SW 1271 (cell line): ENCODE results near the gene CGB7.

Source experiments
- DNase-seq, 2 experiments: peaks; one replicate each; lab custom pipeline; 2025; lab: John Stamatoyannopoulos, UW

Gene CGB7

DNA sequence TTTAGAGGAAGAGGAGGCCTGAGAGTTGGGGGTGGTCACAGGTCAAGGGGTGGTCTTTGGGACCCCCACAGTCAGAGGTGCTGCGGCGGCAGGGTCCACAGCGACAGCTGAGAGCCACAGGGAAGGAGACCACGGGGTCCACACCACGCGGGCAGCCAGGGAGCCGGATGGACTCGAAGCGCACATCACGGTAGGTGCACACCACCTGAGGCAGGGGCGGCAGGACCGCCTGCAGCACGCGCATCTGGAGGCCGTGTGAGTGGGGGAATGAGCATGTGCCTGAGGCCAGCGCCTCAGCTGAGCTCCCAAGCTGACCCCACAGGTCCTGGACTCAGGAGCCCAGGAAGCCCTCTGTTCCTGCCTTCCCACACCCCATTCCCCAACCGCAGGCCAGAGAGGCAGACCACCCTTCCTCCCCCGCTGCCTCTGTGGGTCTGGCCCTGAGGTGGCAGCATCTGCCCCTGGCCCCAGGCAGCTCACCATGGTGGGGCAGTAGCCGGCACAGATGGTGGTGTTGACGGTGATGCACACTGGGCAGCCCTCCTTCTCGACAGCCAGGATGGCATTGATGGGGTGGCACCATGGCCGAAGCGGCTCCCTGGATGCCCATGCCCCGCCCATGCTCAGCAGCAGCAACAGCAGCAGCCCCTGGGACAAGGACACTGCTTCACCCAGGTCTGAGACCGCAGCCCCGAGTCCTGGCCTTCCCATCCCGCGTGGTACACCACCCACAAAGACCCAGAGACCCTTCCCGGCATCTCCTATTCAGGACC is 41.3 kb downstream of the CGB7 start:
- DNase-seq: no peak

DNA sequence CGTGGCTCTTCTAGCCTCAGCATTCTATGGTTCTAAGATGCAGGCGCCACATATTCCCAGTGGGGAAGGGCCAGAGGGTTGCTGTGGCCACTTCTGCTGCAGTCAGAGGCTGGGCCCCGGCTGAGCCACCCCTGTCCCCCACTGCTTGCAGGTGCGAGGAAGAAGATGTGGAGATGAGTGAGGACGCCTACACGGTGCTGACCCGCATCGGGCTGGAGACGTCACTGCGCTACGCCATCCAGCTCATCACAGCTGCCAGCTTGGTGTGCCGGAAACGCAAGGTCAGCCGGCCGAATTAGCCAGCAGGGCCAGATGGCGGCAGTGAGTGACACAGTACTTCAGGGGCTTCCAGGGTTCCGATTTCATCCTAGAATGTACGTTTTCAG is 42.7 kb downstream of the CGB7 start:
- no peak for DNase-seq

DNA sequence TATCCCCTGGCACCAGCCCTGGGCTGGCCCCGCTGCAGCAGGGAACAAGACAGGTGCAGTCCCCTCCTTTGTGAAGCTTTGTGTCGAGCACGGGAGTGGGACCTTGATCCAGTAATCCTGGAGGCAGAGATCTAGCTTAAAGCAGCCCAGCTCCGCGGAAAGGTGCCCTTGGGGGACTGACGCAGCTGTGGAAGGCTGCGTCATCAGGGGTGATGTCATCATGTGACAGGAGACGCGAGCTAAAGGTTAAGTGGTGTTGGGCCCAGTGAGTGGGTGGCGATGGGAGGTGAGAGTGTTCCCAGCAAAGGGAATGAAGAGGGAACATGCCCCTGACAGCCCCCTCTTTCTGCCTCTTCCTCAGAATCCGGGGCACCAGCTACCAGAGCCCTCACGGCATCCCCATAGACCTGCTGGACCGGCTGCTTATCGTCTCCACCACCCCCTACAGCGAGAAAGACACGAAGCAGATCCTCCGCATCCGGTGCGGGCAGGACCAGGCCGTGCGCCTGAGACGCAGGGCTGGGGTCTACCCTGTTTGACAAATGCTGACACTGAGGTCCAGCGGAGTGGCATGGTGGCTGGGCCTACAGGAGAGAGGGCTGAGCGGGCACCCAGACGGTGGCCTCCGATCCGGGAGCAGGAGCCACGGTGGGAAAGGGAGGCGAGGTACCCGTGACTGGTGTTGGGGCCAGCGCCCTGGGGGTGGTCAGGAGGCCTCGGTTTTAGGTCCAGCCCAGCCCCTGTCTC is 43.3 kb downstream of the CGB7 start:
- no peak for DNase-seq

DNA sequence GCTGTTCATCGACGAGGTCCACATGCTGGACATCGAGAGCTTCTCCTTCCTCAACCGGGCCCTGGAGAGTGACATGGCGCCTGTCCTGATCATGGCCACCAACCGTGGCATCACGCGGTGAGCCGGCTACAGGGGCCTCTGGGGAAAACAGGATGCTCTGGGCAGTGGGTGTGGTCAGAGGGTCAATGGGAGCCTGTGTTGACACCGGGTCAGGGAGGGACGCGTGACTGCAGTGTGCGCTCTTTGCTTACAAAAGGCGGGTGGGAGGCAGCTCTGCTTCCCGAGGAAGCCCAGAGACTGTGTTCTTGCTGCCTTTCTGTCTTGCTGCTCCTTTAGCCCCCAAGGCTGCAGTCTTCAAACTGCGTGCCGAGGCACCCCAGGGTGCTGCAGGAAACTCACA is 46.4 kb downstream of the CGB7 start:
- no peak for DNase-seq

DNA sequence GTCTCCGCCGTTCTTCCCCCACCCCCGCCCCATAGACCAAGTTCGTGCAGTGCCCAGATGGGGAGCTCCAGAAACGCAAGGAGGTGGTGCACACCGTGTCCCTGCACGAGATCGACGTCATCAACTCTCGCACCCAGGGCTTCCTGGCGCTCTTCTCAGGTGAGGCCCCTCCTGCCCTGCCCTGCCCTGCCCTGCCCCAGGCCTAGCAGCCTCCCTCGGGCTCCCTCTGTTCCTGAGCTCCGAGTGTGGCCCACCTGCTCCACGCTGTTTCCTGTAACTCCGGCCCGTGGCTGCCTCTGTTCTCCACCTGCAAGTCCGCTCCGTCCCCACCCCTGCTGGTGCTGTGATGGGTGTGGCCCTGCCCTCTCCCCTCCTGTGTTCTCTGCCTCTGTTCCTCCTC is 47.1 kb downstream of the CGB7 start:
- DNase-seq: no peak

DNA sequence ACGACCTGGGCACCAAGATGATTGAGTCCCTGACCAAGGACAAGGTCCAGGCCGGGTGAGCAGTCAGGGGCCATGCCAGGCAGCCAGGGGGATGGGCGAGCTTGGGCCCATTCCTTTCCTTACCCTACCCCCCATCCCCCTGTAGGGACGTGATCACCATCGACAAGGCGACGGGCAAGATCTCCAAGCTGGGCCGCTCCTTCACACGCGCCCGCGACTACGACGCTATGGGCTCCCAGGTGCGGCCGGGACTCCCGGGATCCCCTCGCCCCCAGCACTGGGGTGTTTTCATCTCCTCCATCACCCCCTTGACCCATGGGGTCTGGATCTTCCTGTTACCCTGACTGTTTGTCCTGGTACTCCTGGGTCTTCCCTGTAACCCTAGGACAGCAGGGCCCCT is 47.7 kb downstream of the CGB7 start:
- no peak for DNase-seq

DNA sequence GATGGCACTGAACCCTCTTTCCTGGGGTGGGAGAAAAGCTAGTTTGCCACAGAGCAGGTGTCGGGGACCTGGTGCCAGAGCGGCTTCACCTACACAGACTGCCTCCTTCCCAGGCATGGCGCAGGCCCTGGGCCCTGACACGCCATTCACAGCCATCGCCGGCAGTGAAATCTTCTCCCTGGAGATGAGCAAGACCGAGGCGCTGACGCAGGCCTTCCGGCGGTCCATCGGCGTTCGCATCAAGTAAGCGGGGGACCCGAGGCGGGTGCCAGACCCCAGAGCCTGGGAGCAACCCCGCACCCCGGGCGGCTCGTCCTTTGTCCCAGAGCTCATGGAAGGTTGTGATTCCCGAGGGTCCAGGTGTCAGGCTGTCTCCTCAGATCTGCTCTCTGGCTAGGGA is 50.6 kb downstream of the CGB7 start:
- no peak for DNase-seq

DNA sequence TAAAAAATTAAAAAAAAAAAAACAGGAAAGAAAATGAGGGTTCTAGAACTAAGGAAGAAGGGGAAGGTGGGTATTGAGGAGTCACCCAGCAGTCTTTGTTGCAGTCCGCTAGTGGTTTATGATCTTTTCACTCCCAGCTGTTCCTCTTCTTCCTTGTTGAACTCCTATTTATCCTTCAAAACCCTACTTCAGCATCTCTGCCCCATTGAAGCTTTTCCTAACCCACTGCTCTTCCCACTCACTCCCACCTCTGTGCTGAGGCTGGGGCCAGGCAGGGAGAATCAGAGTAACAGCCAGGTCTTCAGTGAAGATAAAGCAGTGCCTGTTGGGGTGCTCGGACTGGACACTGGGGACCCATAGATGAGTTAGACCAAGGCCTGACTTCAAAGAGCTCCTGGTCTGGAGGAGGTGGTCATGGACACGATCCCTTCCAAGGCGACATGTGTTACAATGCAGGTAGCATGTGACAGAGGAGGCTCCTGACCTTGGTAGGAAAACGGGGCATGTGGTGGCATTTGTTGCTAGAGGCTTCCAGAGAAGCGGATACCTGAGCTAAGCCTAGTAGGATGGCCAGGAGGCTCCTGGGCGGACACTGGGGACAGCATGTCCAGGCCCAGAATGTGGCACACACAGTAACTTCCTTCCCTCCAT is 52.5 kb downstream of the CGB7 start:
- DNase-seq: no peak
